ENCODE measurements around the gene GHR.

GRCh38 chr5:42631241-42631640 is 208.0 kb downstream of the GHR start:
- no peak for TF ChIP-seq POLR2A (IDR thresholded peaks at IDR 0.05; ENCODE audit: low read depth, low read length)
- TF ChIP-seq CTCF (IDR thresholded peaks at IDR 0.05; ENCODE audit: extremely low read depth in 1 of 2, insufficient read depth in 1 of 2, low read depth in 1 of 2, low read length in 2 of 2) = no peak
- no peak for TF ChIP-seq MAX (IDR thresholded peaks at IDR 0.05; ENCODE audit: insufficient read depth, insufficient read length)
- no peak for TF ChIP-seq FOS (IDR thresholded peaks at IDR 0.05; ENCODE audit: borderline replicate concordance, insufficient read depth, low read length)
